ENCODE results near the gene LTC4S.

- TF ChIP-seq CTCF (IDR thresholded peaks at IDR 0.05) (no peak), POLR2A (IDR thresholded peaks at IDR 0.05) (no peak)
Observed at GRCh38 chr5:179764056-179764455, 29.7 kb upstream of the LTC4S start.
